IMR-90 (cell line): ENCODE results near the gene KIF6. TPM values are rescaled to one million over a fixed set of nuclear protein-coding genes. Genes with fewer than 3 reads are reported as not detected.

Experiments
- ATAC-seq: fragments of 200-7000 bp; cut with Tn5 transposase; 2 replicates; pipeline ENCODE4 v1.9.1; 2020; ENCODE audit warnings: low read depth, mild to moderate bottlenecking, moderate library complexity
- BruUV-seq: library from RNA; stranded (reverse); fragments of 400-500 nt; replicated peaks from 2 replicates; lab custom pipeline; 2021; lab: Mats Ljungman, UMichigan
- CTCF ChIA-PET: fragments of 300-600 bp; formaldehyde crosslinking; extraction: SDS; loops from one replicate; lab custom pipeline; 2021; ENCODE audit warnings: antibody characterized with exemption; lab: Yijun Ruan, JAX
- POLR2A ChIA-PET: fragments of 300-600 bp; sonication (Branson Sonifier 250); formaldehyde crosslinking; loops from one replicate; lab custom pipeline; 2022; ENCODE audit warnings: antibody characterized with exemption; ENCODE audit not compliant: unreplicated experiment; lab: Charles Lee
- DNase-seq: peaks from one replicate; pipeline ENCODE4 v3.0.0; 2013
- H2AFZ ChIP-seq: replicated peaks from 2 replicates; pipeline ENCODE3; 2013; ENCODE audit warnings: low read length, mild to moderate bottlenecking; ENCODE audit not compliant: poor library complexity
- H2AK5ac ChIP-seq: 2 replicates; pipeline ENCODE4 v1.6.1; 2013; ENCODE audit warnings: low read depth, low read length, inconsistent platforms
- H2AK9ac ChIP-seq: replicated peaks from 2 replicates; pipeline ENCODE3; 2013; ENCODE audit warnings: mild to moderate bottlenecking, low read depth, low read length, moderate library complexity; ENCODE audit not compliant: poor library complexity
- H2BK120ac ChIP-seq: 2 replicates; pipeline ENCODE4 v1.6.1; 2013; ENCODE audit warnings: low read depth, low read length, inconsistent platforms
- H2BK15ac ChIP-seq: 3 replicates; pipeline ENCODE4 v1.6.1; 2013; ENCODE audit warnings: low read depth, low read length, inconsistent platforms
- H2BK20ac ChIP-seq: 2 replicates; pipeline ENCODE4 v1.6.1; 2013; ENCODE audit warnings: low read depth, mild to moderate bottlenecking, inconsistent platforms, low read length, moderate library complexity
- H2BK5ac ChIP-seq: 2 replicates; pipeline ENCODE4 v1.6.1; 2013; ENCODE audit warnings: mild to moderate bottlenecking, low read depth, low read length, inconsistent platforms; ENCODE audit not compliant: poor library complexity, severe bottlenecking
- H3K14ac ChIP-seq: replicated peaks from 2 replicates; pipeline ENCODE4 v1.6.1; 2013; ENCODE audit warnings: low read depth, low read length, inconsistent platforms
- H3K18ac ChIP-seq: 2 replicates; pipeline ENCODE4 v1.6.1; 2013; ENCODE audit warnings: low read depth, low read length, control low read depth
- H3K23ac ChIP-seq: 2 replicates; pipeline ENCODE4 v1.6.1; 2013; ENCODE audit warnings: low read depth, low read length, inconsistent platforms
- H3K27ac ChIP-seq: 2 replicates; pipeline ENCODE4 v1.5.1; 2013; ENCODE audit warnings: mild to moderate bottlenecking, control low read depth, low read length; ENCODE audit not compliant: insufficient read depth
- H3K27me3 ChIP-seq: 2 replicates; pipeline ENCODE4 v1.6.1; 2013; ENCODE audit warnings: low read length; ENCODE audit not compliant: control insufficient read depth, insufficient read depth
- H3K36me3 ChIP-seq: 2 replicates; pipeline ENCODE4 v1.6.1; 2013; ENCODE audit warnings: low read length, mixed read lengths; ENCODE audit not compliant: control insufficient read depth, insufficient read depth
- H3K4ac ChIP-seq: 2 replicates; pipeline ENCODE4 v1.6.1; 2013; ENCODE audit warnings: low read depth, low read length, inconsistent platforms
- H3K4me1 ChIP-seq: 2 replicates; pipeline ENCODE4 v1.6.1; 2013; ENCODE audit warnings: low read length, mixed read lengths; ENCODE audit not compliant: control insufficient read depth, insufficient read depth
- H3K4me2 ChIP-seq: 2 replicates; pipeline ENCODE4 v1.6.1; 2013; ENCODE audit warnings: low read depth, mild to moderate bottlenecking, control low read depth, low read length, moderate library complexity
- H3K4me3 ChIP-seq: 2 replicates; pipeline ENCODE4 v1.5.1; 2013; ENCODE audit warnings: low read depth, mild to moderate bottlenecking, control low read depth, low read length, moderate library complexity; ENCODE audit not compliant: insufficient read depth
- H3K56ac ChIP-seq: 2 replicates; pipeline ENCODE4 v1.6.1; 2013; ENCODE audit warnings: low read length, inconsistent platforms; ENCODE audit not compliant: insufficient read depth; ENCODE audit errors: extremely low read depth
- H3K79me1 ChIP-seq, 2 experiments: 2 replicates each; pipeline ENCODE4 v1.6.1; 2013; ENCODE audit warnings: low read length in 2 of 2, inconsistent platforms in 1 of 2, low read depth in 1 of 2
- H3K9ac ChIP-seq: 2 replicates; pipeline ENCODE4 v1.6.1; 2013; ENCODE audit warnings: low read depth, low read length, control low read depth
- H3K9me1 ChIP-seq: 2 replicates; pipeline ENCODE4 v1.6.1; 2013; ENCODE audit warnings: low read length, inconsistent platforms; ENCODE audit not compliant: insufficient read depth
- H3K9me3 ChIP-seq: 2 replicates; pipeline ENCODE4 v1.6.1; 2013; ENCODE audit warnings: low read length; ENCODE audit not compliant: control insufficient read depth, insufficient read depth
- H4K20me1 ChIP-seq: 2 replicates; pipeline ENCODE4 v1.6.1; 2013; ENCODE audit warnings: low read length, inconsistent platforms; ENCODE audit not compliant: insufficient read depth
- H4K5ac ChIP-seq: 2 replicates; pipeline ENCODE4 v1.6.1; 2013; ENCODE audit warnings: mild to moderate bottlenecking, low read depth, low read length, control low read depth
- H4K8ac ChIP-seq, 2 experiments: 2 replicates each; pipeline ENCODE4 v1.6.1; 2013; ENCODE audit warnings: low read depth in 2 of 2, low read length in 2 of 2, control low read depth in 1 of 2, inconsistent platforms in 1 of 2
- H4K91ac ChIP-seq: 2 replicates; pipeline ENCODE4 v1.6.1; 2013; ENCODE audit warnings: low read depth, low read length, inconsistent platforms; ENCODE audit not compliant: insufficient read depth
- CTCF ChIP-seq: conservative IDR thresholded peaks from 2 replicates; pipeline ENCODE4 v1.5.1; 2012; ENCODE audit warnings: mild to moderate bottlenecking, low read depth, low read length, improper control_type of control experiment
- ELK1 ChIP-seq: fragments of 150-350 bp; IDR thresholded peaks from 2 replicates; pipeline ENCODE4 v1.6.1; 2016; ENCODE audit warnings: low read depth, mild to moderate bottlenecking, low read length, moderate library complexity, borderline replicate concordance
- MAFK ChIP-seq: IDR thresholded peaks from 2 replicates; pipeline ENCODE4 v1.6.1; 2012; ENCODE audit warnings: low read depth, low read length, improper control_type of control experiment
- MAZ ChIP-seq: IDR thresholded peaks from 2 replicates; pipeline ENCODE4 v1.6.1; 2012; ENCODE audit warnings: low read depth, mild to moderate bottlenecking, low read length, improper control_type of control experiment, moderate library complexity, borderline replicate concordance
- NFE2L2 ChIP-seq: fragments of 150-350 bp; IDR thresholded peaks from 2 replicates; pipeline ENCODE4 v1.6.1; 2016; ENCODE audit warnings: low read depth, mild to moderate bottlenecking, low read length
- POLR2A ChIP-seq: IDR thresholded peaks from 2 replicates; pipeline ENCODE4 v1.6.1; 2012; ENCODE audit warnings: mild to moderate bottlenecking, low read depth, low read length
- RCOR1 ChIP-seq: IDR thresholded peaks from 2 replicates; pipeline ENCODE4 v1.6.1; 2012; ENCODE audit warnings: mild to moderate bottlenecking, low read length, improper control_type of control experiment; ENCODE audit not compliant: insufficient replicate concordance
- SMC3 ChIP-seq: fragments of 150-350 bp; IDR thresholded peaks from 2 replicates; pipeline ENCODE4 v1.6.1; 2016; ENCODE audit warnings: low read depth, mild to moderate bottlenecking, antibody characterized with exemption, low read length, moderate library complexity
- USF2 ChIP-seq: fragments of 150-350 bp; IDR thresholded peaks from 2 replicates; pipeline ENCODE4 v1.6.1; 2017; ENCODE audit warnings: mild to moderate bottlenecking, antibody characterized with exemption, low read length, low read depth
- WGBS, 2 experiments: methylation state at CpG; one replicate each; pipeline versions ENCODE4 v1.1.5 to v1.1.7; 2013; ENCODE audit warnings: missing lambda C conversion rate in 2 of 2; ENCODE audit not compliant: insufficient read length in 1 of 2; ENCODE audit errors: extremely low coverage in 2 of 2; 5-methylcytosine and 5-hydroxymethylcytosine counted together
- dilution Hi-C: fragments of 300-500 bp; cut with HindIII; formaldehyde crosslinking; loops from one replicate; pipeline ENCODE4 v1.14.3; 2018; ENCODE audit warnings: low sequenced_read_pairs; ENCODE audit not compliant: unreplicated experiment
- in situ Hi-C: fragments of 300-500 bp; cut with MboI; formaldehyde crosslinking; loops from 3 replicates; pipeline ENCODE4 v1.14.3; 2019; ENCODE audit warnings: low sequenced_read_pairs, inconsistent platforms, mixed read lengths
- intact Hi-C: fragments of 100-400 bp; cut with micrococcal nuclease; formaldehyde crosslinking; loops from 2 replicates; pipeline ENCODE4 v1.10.0; 2022
- polyA plus RNA-seq, 3 experiments: library from polyadenylated mRNA; depleted of rRNA; stranded (reverse); fragments of >200 nt; gene quantifications; 2 replicates each; pipeline ENCODE4 v1.2.3, GENCODE V29; 2012; ENCODE audit warnings: low replicate concordance in 1 of 3
- total RNA-seq: library from RNA; depleted of rRNA; stranded (reverse); fragments of >200 nt; gene quantifications from 2 replicates; pipeline ENCODE4 v1.2.3, GENCODE V29; 2012

KIF6 gene
- total and polyA plus RNA-seq, 2 of the 4 experiments (the other 2 are of a cell fraction): under 0.01 to 0.10 TPM

GRCh38 chr6:39646751-39647420, 78.3 kb downstream of the KIF6 start:
- no peaks in the 10 kb centered on the region for H3K4me1 ChIP-seq
- H3K79me1 ChIP-seq: no peaks in the 10 kb centered on the region
- no TSS peak for BruUV-seq
- no peak overlapping the region for H2BK15ac ChIP-seq
- 80% methylated on average over 1 of the region's 5 CpGs; no CpG with 5 or more reads in 1 of the 2 experiments for WGBS, 2 experiments
- ATAC-seq (no peak), DNase-seq (no peak)
- in situ Hi-C loops: no loop called here
- no peak overlapping the region for H2BK120ac ChIP-seq
- no peak overlapping the region for H3K4me3 ChIP-seq
- no peaks in the 10 kb centered on the region for H4K20me1 ChIP-seq
- H2BK20ac ChIP-seq: no peak overlapping the region
- H3K27ac ChIP-seq: no peak overlapping the region
- H3K18ac ChIP-seq: no peak overlapping the region
- no peak overlapping the region for H2AK5ac ChIP-seq
- H3K27me3 ChIP-seq: no peaks in the 10 kb centered on the region
- no peak overlapping the region for H3K4ac ChIP-seq
- no peak overlapping the region for H4K8ac ChIP-seq
- no peak overlapping the region for H3K56ac ChIP-seq
- intact Hi-C loops: no loop called here
- H3K9me3 ChIP-seq: no peaks in the 10 kb centered on the region
- no peak overlapping the region for H3K14ac ChIP-seq
- no peak overlapping the region for H2AFZ ChIP-seq
- H2AK9ac ChIP-seq: no peak overlapping the region
- H4K5ac ChIP-seq: no peak overlapping the region
- no peak overlapping the region for H4K91ac ChIP-seq
- H2BK5ac ChIP-seq: no peak overlapping the region
- dilution Hi-C loops: no loop called here
- H3K23ac ChIP-seq: no peak overlapping the region
- no peaks in the 10 kb centered on the region for H3K36me3 ChIP-seq
- ChIA-PET POLR2A (no interaction called here), CTCF (no interaction called here)
- no peak overlapping the region for H3K9ac ChIP-seq
- TF ChIP-seq MAZ: no peak
- TF ChIP-seq MAFK: no peak
- TF ChIP-seq USF2: no peak
- no peak for TF ChIP-seq CTCF
- TF ChIP-seq RCOR1: no peak
- TF ChIP-seq NFE2L2: no peak
- no peak for TF ChIP-seq POLR2A
- TF ChIP-seq SMC3: no peak
- no peak for TF ChIP-seq ELK1
- no peaks in the 10 kb centered on the region for H3K9me1 ChIP-seq
- no peak overlapping the region for H3K4me2 ChIP-seq
